HG02763 (cell line): ENCODE measurements around the gene NDUFS8.
A peak's percentile ranks its signal among the peaks of the same experiment; 100 is the strongest.

Experiments
- ATAC-seq: cut with Tn5 transposase; IDR thresholded peaks from one replicate; pipeline ENCODE4 v1.9.1; 2021; ENCODE audit warnings: mild to moderate bottlenecking, moderate library complexity; ENCODE audit not compliant: unreplicated experiment

NDUFS8 gene

GRCh38 chr11:68035266-68035876 lies 4.9 kb downstream of the NDUFS8 start:
- no peak for ATAC-seq

- ATAC-seq, result no peak
Measured at GRCh38 chr11:68036141-68036716, 5.7 kb downstream of the NDUFS8 start.

GRCh38 chr11:68036717-68037239 lies 6.3 kb downstream of the NDUFS8 start:
- no peak for ATAC-seq

- no peak for ATAC-seq
Measured at GRCh38 chr11:68037411-68038225, 7.1 kb downstream of the NDUFS8 start.

- no peak for ATAC-seq
Measured at GRCh38 chr11:68038226-68038717, 7.8 kb downstream of the NDUFS8 start.

- peak; percentile 38 for ATAC-seq
Measured at GRCh38 chr11:68038718-68039525, 8.4 kb downstream of the NDUFS8 start, which contains the start of gene TCIRG1. TSS of gene TCIRG1 (plus strand) at chr11:68039025. CDS start at chr11:68041272, 2,247 bp downstream.

- no peak for ATAC-seq
Measured at GRCh38 chr11:68039526-68040086, 9.1 kb downstream of the NDUFS8 start.

- ATAC-seq, result peak; percentile 36
Measured at GRCh38 chr11:68040101-68040956, 9.8 kb downstream of the NDUFS8 start.

- no peak for ATAC-seq
Measured at GRCh38 chr11:68040957-68041591, 10.6 kb downstream of the NDUFS8 start.

GRCh38 chr11:68041617-68042218 lies 11.2 kb downstream of the NDUFS8 start:
- ATAC-seq, result no peak

GRCh38 chr11:68042219-68043028 lies 11.9 kb downstream of the NDUFS8 start:
- no peak for ATAC-seq

- no peak for ATAC-seq
Measured at GRCh38 chr11:68043029-68043348, 12.5 kb downstream of the NDUFS8 start.

GRCh38 chr11:68043349-68044144 lies 13.1 kb downstream of the NDUFS8 start:
- no peak for ATAC-seq

- ATAC-seq, result no peak
Measured at GRCh38 chr11:68044145-68044813, 13.8 kb downstream of the NDUFS8 start.

- no peak for ATAC-seq
Measured at GRCh38 chr11:68044898-68045351, 14.4 kb downstream of the NDUFS8 start.
